HepG2 (cell line): Measurements from ENCODE around the gene COX14. TPM values are rescaled to one million over a fixed set of nuclear protein-coding genes. Genes with fewer than 3 reads are reported as not detected.

Experiments used
- AHR ChIP-seq: IDR thresholded peaks from 2 replicates; pipeline ENCODE4 v1.6.1; 2018; ENCODE audit warnings: missing genetic modification reagents, missing compliant biosample characterization
- BRF2 ChIP-seq: sonication (generic); formaldehyde crosslinking; IDR thresholded peaks from 2 replicates; pipeline ENCODE4 v1.8.1; 2022; ENCODE audit warnings: mild to moderate bottlenecking, missing genetic modification reagents
- CEBPZ ChIP-seq: IDR thresholded peaks from 2 replicates; pipeline ENCODE4 v1.6.1; 2012; ENCODE audit warnings: low read length, improper control_type of control experiment
- CREB3 ChIP-seq: sonication (generic); formaldehyde crosslinking; IDR thresholded peaks from 2 replicates; pipeline ENCODE4 v1.5.0; 2020; ENCODE audit warnings: missing genetic modification reagents
- GATAD1 ChIP-seq: IDR thresholded peaks from 2 replicates; pipeline ENCODE4 v1.6.1; 2016; ENCODE audit warnings: missing genetic modification reagents, missing compliant biosample characterization
- HNF1A ChIP-seq, 2 experiments: sonication (generic) in 1 of 2; formaldehyde crosslinking in 1 of 2; IDR thresholded peaks; 2 replicates each; pipeline versions ENCODE4 v1.4.0 to v1.6.1; 2016 to 2020; ENCODE audit warnings: borderline replicate concordance in 1 of 2, low read depth in 1 of 2, mild to moderate bottlenecking in 1 of 2, missing genetic modification reagents in 1 of 2
- JUN ChIP-seq: sonication (generic); formaldehyde crosslinking; IDR thresholded peaks from 2 replicates; pipeline ENCODE4 v1.4.0; 2020; ENCODE audit warnings: mild to moderate bottlenecking, missing genetic modification reagents
- MATR3 ChIP-seq: sonication (generic); formaldehyde crosslinking; IDR thresholded peaks from 2 replicates; pipeline ENCODE4 v1.4.0; 2020; ENCODE audit warnings: missing genetic modification reagents
- TSC22D2 ChIP-seq: sonication (generic); formaldehyde crosslinking; IDR thresholded peaks from 2 replicates; pipeline ENCODE4 v1.5.1; 2020; ENCODE audit warnings: missing genetic modification reagents, mild to moderate bottlenecking, borderline replicate concordance
- ZBTB26 ChIP-seq: IDR thresholded peaks from 2 replicates; pipeline ENCODE4 v1.6.1; 2016; ENCODE audit warnings: missing compliant biosample characterization, missing genetic modification reagents, borderline replicate concordance
- ZNF503 ChIP-seq: sonication (generic); formaldehyde crosslinking; IDR thresholded peaks from 2 replicates; pipeline ENCODE4 v1.4.0; 2020; ENCODE audit warnings: missing genetic modification reagents
- ZNF746 ChIP-seq: sonication (generic); formaldehyde crosslinking; IDR thresholded peaks from 2 replicates; pipeline ENCODE4 v1.8.0; 2022; ENCODE audit warnings: mild to moderate bottlenecking, missing genetic modification reagents
- ZNF747 ChIP-seq: sonication (generic); formaldehyde crosslinking; IDR thresholded peaks from 2 replicates; pipeline ENCODE4 v1.8.1; 2023; ENCODE audit warnings: missing genetic modification reagents, mild to moderate bottlenecking, borderline replicate concordance
- polyA plus RNA-seq, 8 experiments: library from polyadenylated mRNA; depleted of rRNA in 3 of 8; stranded (reverse) in 7 of 8; unstranded in 1 of 8; fragments of >200 nt; fragmentation: Illumina TruSeq in 4 of 8; extraction: Trizol in 4 of 8; gene quantifications; 2 replicates each; pipeline versions ENCODE4 v1.2.1 to v1.2.3, GENCODE V29; 2011 to 2016; ENCODE audit warnings: low read depth in 4 of 8, missing spikeins in 1 of 8, mixed read lengths in 1 of 8; ENCODE audit not compliant: insufficient read depth in 1 of 8
- total RNA-seq, 5 experiments: library from RNA; depleted of rRNA; stranded (reverse); fragments of >200 nt; fragmentation: Illumina TruSeq; extraction: Trizol; gene quantifications; 2 replicates each; pipeline ENCODE4 v1.2.3, GENCODE V29; 2016; ENCODE audit warnings: low read depth in 1 of 5

The COX14 gene
- total and polyA plus RNA-seq, 2 of the 13 experiments (the other 11 are each of a cell fraction or from before 2014, with no cell fraction given), result 53.0 to 71.6 TPM

- no peak for TF ChIP-seq HNF1A (IDR thresholded peaks at IDR 0.05; ENCODE audit: low read depth)
- peak; percentile 58; the same call in 1 of the 2 replicates for TF ChIP-seq HNF1A (CRISPR knock-in tag; IDR thresholded peaks at IDR 0.05; ENCODE audit: borderline replicate concordance)
- TF ChIP-seq TSC22D2 (CRISPR knock-in tag), result 0 out of 2 replicates have a peak, but pooled peaks have one; percentile 25
- peak; percentile 73 for TF ChIP-seq BRF2 (CRISPR knock-in tag)
- no peak; the same call in 1 of the 2 replicates for TF ChIP-seq AHR (CRISPR knock-in tag)
- no peak; the same call in 1 of the 2 replicates for TF ChIP-seq JUN (CRISPR knock-in tag)
- peak; percentile 79 for TF ChIP-seq GATAD1 (CRISPR knock-in tag)
- no peak for TF ChIP-seq MATR3 (CRISPR knock-in tag)
- no peak for TF ChIP-seq ZNF746
- TF ChIP-seq CREB3 (CRISPR knock-in tag), result no peak
- no peak for TF ChIP-seq CEBPZ
- no peak for TF ChIP-seq ZNF503
- TF ChIP-seq ZBTB26 (CRISPR knock-in tag), result peak; percentile 10; the same call in 1 of the 2 replicates
- peak; percentile 77; the same call in 1 of the 2 replicates for TF ChIP-seq ZNF747 (CRISPR knock-in tag)
Observed at GRCh38 chr12:50111693-50112455, at the start of gene COX14 (continued).
